ENCODE measurements around the gene PPP2R5B. TPM values are rescaled to one million over a fixed set of nuclear protein-coding genes. Genes with fewer than 3 reads are reported as not detected.
A peak's percentile ranks its signal among the peaks of the same experiment; 100 is the strongest.

Gene PPP2R5B
- total and polyA plus RNA-seq, 9 of the 15 experiments (the other 6 are each of a cell fraction or from before 2014, with no cell fraction given): 0.10 to 7.8 (median 3.3) TPM

- TF ChIP-seq FOXO4 (CRISPR knock-in tag; IDR thresholded peaks at IDR 0.05) (no peak), TCF7L2 (IDR thresholded peaks at IDR 0.05; ENCODE audit: low read depth, low read length) (no peak), ATF4 (CRISPR knock-in tag; IDR thresholded peaks at IDR 0.05) (no peak), GTF2E2 (tag; IDR thresholded peaks at IDR 0.05) (no peak), ADNP (tag; IDR thresholded peaks at IDR 0.05) (no peak), CTCF (IDR thresholded peaks at IDR 0.05 in 2 of 3, conservative IDR thresholded peaks at IDR 0.05 in 1 of 3; ENCODE audit: insufficient read depth in 2 of 3, low read depth in 1 of 3, low read length in 3 of 3) (no peak), PTBP1 (IDR thresholded peaks at IDR 0.05; ENCODE audit: low read depth, low read length) (no peak), EP400 (IDR thresholded peaks at IDR 0.05) (peak; percentile 48; the same call in 1 of the 2 replicates), HDGF (IDR thresholded peaks at IDR 0.05) (peak; percentile 65; the same call in 1 of the 2 replicates), ATF1 (CRISPR knock-in tag; IDR thresholded peaks at IDR 0.05) (no peak), ATF1 (tag; IDR thresholded peaks at IDR 0.05) (peak; percentile 6; the same call in 1 of the 2 replicates), THRAP3 (IDR thresholded peaks at IDR 0.05; ENCODE audit: borderline replicate concordance) (no peak), VEZF1 (CRISPR knock-in tag; IDR thresholded peaks at IDR 0.05) (peak; percentile 64), NRF1 (conservative IDR thresholded peaks at IDR 0.05 in 1 of 2, IDR thresholded peaks at IDR 0.05 in 1 of 2) (peak; percentile 76 to 81), ZBTB17 (CRISPR knock-in tag; IDR thresholded peaks at IDR 0.05) (no peak), ELF4 (CRISPR knock-in tag; IDR thresholded peaks at IDR 0.05) (no peak), NFRKB (IDR thresholded peaks at IDR 0.05; ENCODE audit: low read depth) (no peak), ZNF668 (CRISPR knock-in tag; IDR thresholded peaks at IDR 0.05) (no peak), HNRNPUL1 (IDR thresholded peaks at IDR 0.05; ENCODE audit: low read length) (no peak), MTF1 (CRISPR knock-in tag; IDR thresholded peaks at IDR 0.05; ENCODE audit: borderline replicate concordance) (no peak), NCOA1 (IDR thresholded peaks at IDR 0.05; ENCODE audit: low read depth) (no peak), ELF1 (tag; IDR thresholded peaks at IDR 0.05) (peak; percentile 73), TFAP4 (CRISPR knock-in tag; IDR thresholded peaks at IDR 0.05; ENCODE audit: borderline replicate concordance) (peak; percentile 90), SPI1 (IDR thresholded peaks at IDR 0.05; ENCODE audit: borderline replicate concordance, low read depth, low read length) (no peak)
Observed at GRCh38 chr11:64916040-64916774, 8.3 kb upstream of the PPP2R5B start (continued).
